ENCODE measurements around the gene DNALI1.
A peak's percentile ranks its signal among the peaks of the same experiment; 100 is the strongest.
"Not testable (repeated sequence)": the region's sequence is repeated elsewhere in the genome, so short reads cannot be mapped to it uniquely, and the experiment has no call there.

Gene DNALI1

DNA sequence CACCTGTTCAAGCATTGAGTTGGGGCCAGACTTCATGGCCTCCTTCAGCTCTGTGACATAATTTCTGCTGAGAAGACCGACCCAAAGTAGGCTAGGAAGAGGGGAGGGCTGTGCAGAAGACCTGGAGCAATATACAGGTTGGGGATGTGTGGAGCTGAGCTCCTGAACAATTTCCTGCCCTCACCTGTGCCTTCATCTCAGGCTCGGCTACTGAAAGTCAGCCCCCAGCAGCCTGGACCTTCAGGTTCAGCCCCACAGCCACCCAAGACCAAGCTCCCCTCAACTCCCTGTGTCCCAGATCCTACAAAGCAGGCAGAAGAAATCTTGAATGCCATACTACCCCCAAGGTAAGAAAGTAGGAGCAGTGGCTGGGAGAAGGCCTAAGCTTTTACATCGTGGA, 662 bp downstream of the DNALI1 start:
- DNase-seq, result no peak

GRCh38 chr1:37558411-37558810, 1.7 kb downstream of the DNALI1 start:
- no peak for DNase-seq

GRCh38 chr1:37559080-37559479, 2.3 kb downstream of the DNALI1 start:
- no peak for DNase-seq

- DNase-seq, result not testable (repeated sequence)
Measured at GRCh38 chr1:37559957-37560379, 3.2 kb downstream of the DNALI1 start.

- no peak for DNase-seq
Measured at GRCh38 chr1:37560401-37561132, 3.8 kb downstream of the DNALI1 start.

DNA sequence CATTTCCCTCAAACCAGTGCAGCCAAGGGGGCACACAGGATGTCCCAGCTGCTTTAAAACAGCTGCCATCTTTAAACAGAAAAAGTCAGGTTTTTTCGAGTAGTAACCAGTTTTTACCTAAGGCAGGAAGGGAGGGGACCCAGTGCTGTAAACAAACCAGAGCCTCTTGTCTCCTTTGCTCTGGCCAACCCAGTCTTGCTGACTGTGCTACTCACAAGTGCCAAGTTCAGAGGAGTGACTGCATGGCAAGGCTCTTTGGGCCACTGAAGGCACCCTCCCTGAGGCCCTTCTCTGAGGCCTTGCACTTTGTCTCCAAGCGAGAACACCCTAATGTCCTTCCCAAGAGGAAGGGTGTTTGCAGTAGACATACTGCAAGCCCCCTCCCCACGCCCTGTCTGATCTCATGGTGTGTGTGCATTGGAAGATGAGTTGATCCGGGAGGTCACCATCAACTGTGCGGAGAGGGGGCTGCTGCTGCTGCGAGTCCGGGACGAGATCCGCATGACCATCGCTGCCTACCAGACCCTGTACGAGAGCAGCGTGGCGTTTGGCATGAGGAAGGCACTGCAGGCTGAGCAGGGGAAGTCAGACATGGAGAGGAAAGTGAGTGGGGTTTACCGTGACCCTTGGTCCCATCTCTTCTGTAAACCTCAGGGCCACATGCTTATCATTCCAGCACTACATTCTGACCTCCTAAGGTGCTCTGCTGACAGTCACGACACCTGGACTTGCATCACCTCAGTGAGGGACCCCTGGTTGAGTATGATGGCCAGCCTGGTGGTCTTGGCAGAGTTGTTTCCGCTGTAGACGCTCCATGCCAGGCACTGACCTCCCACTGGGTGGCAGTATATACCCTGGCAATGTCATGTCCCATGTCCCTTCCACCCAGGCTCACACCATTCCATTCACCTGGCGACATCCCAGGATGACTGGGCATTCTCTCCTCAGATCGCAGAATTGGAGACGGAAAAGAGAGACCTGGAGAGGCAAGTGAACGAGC, 4.7 kb downstream of the DNALI1 start:
- DNase-seq, result no peak

- DNase-seq, result no peak
Measured at GRCh38 chr1:37562984-37563383, 6.2 kb downstream of the DNALI1 start.

- DNase-seq, result no peak
Measured at GRCh38 chr1:37564892-37565291, 8.2 kb downstream of the DNALI1 start.

- DNase-seq, result no peak
Measured at GRCh38 chr1:37567023-37567422, 10.3 kb downstream of the DNALI1 start.

DNA sequence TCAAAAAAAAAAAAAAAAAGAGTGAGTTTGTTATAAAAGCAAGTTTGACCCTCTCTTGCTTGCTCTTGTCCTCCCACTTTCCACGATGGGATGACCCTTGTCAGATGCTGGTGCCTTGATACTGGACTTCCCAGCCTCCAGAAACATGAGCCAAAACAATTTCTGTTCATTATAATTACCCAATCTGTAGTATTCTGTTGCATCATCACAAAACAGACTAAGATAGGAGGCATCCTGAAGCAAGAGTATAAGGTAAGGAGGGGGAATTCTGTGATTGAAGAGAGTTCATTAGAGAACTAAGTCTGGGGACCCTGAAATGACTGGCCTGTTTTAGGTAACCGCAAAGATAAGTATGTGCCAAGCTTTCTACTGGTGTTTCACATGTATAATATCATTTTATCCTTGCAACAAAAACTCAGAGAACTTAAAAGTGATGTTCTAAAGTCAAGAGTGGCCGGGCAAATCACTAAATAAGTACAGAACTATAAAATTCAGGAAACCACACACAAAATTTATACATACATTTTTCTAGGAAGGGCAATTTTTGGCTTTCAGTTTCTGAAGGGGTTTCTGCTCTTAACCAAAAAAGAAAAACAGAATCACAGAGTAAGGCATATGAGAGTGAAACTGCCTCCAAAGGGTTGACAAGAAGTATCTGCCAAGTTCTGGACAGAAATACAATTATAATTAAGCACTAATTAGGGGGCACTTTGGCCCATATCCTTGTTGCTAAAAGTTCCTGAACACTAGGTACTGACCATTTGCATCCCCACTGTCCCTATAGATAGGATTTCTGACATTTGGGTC, 14.0 kb downstream of the DNALI1 start:
- DNase-seq, result no peak

DNA sequence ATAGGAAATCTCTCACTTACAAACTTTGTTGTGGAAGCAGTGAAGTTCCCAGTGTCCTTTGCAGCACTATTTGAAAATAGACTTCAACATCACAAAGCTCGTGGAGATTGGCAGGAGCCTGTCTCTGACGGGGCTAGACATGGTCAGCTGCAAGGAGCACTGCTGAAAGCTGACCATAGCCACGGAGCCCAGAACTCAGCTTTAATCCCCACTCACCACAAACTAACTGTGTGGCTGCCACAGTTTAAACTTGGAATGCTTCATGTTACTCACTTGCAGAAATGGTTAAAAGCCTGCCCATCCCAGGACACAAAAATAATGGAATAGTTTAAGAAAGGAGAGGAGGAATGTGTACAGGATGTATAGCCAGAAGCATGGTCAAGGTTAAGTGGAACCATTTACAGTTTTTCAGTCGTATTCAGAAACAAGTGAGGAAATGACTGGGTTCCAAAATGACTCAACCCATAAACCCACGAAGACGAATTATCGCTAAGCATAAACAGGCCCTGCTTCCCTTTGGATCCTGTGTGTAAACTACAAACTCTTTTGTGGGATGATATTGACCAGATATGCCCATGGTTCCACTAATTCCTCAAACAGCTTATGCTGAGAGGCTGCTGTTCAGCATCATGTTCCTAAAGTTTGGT, 18.2 kb downstream of the DNALI1 start:
- no peak for DNase-seq

- no peak for DNase-seq
Measured at GRCh38 chr1:37575692-37576091, 19.0 kb downstream of the DNALI1 start.

- DNase-seq, result not testable (repeated sequence)
Measured at GRCh38 chr1:37584544-37584943, 27.8 kb downstream of the DNALI1 start.

GRCh38 chr1:37588939-37589338, 32.2 kb downstream of the DNALI1 start:
- DNase-seq, result no peak

GRCh38 chr1:37593726-37594125, 37.0 kb downstream of the DNALI1 start:
- DNase-seq, result no peak

DNA sequence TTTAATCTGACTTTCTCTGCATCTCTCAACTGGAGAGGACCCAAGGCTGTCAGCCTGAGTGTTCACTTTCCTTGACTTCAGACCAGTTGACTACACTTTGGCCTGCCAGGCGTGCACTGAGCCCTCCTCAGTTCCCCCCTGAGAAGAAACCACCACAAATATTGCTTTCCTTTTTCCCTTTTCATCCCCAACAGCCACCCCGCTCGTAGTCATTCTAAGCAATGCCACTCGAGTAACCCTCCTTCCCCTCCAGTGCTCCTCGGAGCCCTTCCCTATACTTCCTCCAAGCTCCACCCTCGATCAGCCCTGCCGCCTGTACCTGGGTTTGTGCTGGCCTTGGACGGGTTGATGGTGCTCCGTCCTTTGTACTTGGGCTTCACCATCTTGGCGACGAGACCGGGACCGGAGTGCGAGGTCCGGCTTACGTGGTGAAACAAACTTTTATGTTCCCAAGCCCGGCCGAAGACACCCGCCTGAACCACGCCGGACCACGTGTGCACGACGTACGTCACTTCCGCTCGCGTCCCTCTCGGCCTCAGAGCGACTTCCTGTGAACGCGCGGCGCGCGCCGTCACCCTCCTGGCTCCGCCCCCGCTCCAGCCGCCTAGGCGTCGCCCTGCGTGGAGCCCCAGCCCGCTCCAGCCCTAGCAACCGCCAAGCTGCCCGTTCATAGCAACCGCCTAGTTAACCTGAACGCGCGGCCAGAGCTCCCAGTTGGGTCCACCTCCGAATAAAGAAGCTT, 38.9 kb downstream of the DNALI1 start, which contains the start of gene GNL2:
Gene GNL2 (minus strand): TSS at position 498 of the 742 bp plus-strand sequence. CDS start 115 bp downstream, at position 383.
- peak; percentile 90 for DNase-seq

- no peak for DNase-seq
Measured at GRCh38 chr1:37596182-37596667, 39.5 kb downstream of the DNALI1 start.

DNA sequence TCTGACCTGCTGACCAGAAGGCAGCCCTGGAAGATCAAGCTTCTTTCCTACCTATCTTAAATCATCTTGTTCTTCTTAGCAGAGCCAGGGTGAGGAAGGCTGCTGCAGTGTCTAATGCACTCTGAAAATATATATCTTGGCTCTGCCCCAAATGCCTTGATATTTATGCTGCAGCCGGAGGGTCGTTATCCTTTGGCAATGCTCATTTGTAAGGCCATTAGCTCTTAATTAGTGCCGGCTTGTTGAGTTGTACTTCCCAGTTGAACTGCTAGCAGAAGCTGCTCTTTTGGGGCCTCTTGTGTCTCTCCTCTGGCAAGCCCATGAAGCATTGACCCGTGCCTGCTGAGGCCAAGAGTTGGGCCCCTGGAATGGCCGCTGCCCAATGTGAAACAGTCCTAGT, 43.2 kb downstream of the DNALI1 start:
- DNase-seq, result peak; percentile 43

DNA sequence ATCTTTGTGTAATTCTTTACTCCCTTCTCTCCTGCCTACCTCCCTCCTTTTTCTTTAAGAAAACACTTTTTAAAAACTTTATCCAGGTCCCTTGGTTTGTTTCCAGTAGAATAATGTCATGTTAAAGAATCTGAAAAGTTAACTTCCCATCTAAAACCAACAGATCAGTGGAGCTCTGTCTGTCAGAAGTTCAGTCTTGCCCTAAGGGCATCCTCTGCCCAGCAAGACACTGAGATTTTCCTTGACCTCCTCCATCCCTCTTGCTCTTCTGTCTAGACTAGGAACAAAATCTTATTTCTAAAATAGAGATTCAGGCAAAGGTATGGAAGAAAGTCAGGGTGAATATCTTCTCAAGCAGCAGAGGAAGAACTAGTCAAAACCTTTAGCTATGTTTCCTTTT, 44.7 kb downstream of the DNALI1 start:
- DNase-seq, result no peak

- DNase-seq, result peak; percentile 10
Measured at GRCh38 chr1:37602750-37603694, 46.3 kb downstream of the DNALI1 start.

Measured in NCI-H446 treated with DMSO at 0.1 percent for 48 hours (cell line).